Measurements from ENCODE around the gene SV2B.

SV2B gene

GRCh38 chr15:91196127-91196526, 96.1 kb downstream of the SV2B start:
- H3K27me3 ChIP-seq (ENCODE audit: low read depth, low read length) = no peaks in the 10 kb centered on the region
- no peaks in the 10 kb centered on the region for H3K36me3 ChIP-seq (ENCODE audit: control insufficient read depth in 1 of 2, insufficient read depth in 2 of 2, low read length in 2 of 2)
- H3K4me1 ChIP-seq (ENCODE audit: control insufficient read depth in 1 of 2, insufficient read depth in 2 of 2, low read length in 2 of 2) = no peaks in the 10 kb centered on the region
- H3K4me3 ChIP-seq (ENCODE audit: low read depth in 1 of 2, low read length in 2 of 2) = no peak overlapping the region
- H3K27ac ChIP-seq (ENCODE audit: low read length) = no peak overlapping the region
- no peaks in the 10 kb centered on the region for H3K9me3 ChIP-seq (ENCODE audit: control insufficient read depth in 1 of 2, low read length in 2 of 2)

GRCh38 chr15:91196768-91197167, 96.7 kb downstream of the SV2B start:
- no peaks in the 10 kb centered on the region for H3K27me3 ChIP-seq (ENCODE audit: low read depth, low read length)
- no peak overlapping the region for H3K27ac ChIP-seq (ENCODE audit: low read length)
- H3K4me1 ChIP-seq (ENCODE audit: control insufficient read depth in 1 of 2, insufficient read depth in 2 of 2, low read length in 2 of 2) = no peaks in the 10 kb centered on the region
- no peaks in the 10 kb centered on the region for H3K9me3 ChIP-seq (ENCODE audit: control insufficient read depth in 1 of 2, low read length in 2 of 2)
- H3K4me3 ChIP-seq (ENCODE audit: low read depth in 1 of 2, low read length in 2 of 2) = no peak overlapping the region
- H3K36me3 ChIP-seq (ENCODE audit: control insufficient read depth in 1 of 2, insufficient read depth in 2 of 2, low read length in 2 of 2) = no peaks in the 10 kb centered on the region

- Histone ChIP-seq H3K4me1 (ENCODE audit: control insufficient read depth in 1 of 2, insufficient read depth in 2 of 2, low read length in 2 of 2) (no peaks in the 10 kb centered on the region), H3K36me3 (ENCODE audit: control insufficient read depth in 1 of 2, insufficient read depth in 2 of 2, low read length in 2 of 2) (no peaks in the 10 kb centered on the region), H3K4me3 (ENCODE audit: low read depth in 1 of 2, low read length in 2 of 2) (no peak overlapping the region), H3K27ac (ENCODE audit: low read length) (no peak overlapping the region), H3K9me3 (ENCODE audit: control insufficient read depth in 1 of 2, low read length in 2 of 2) (no peaks in the 10 kb centered on the region), H3K27me3 (ENCODE audit: low read depth, low read length) (no peaks in the 10 kb centered on the region)
These were observed 99.5 kb downstream of the SV2B start for GRCh38 chr15:91199511-91199910.

GRCh38 chr15:91200101-91200754, 100.2 kb downstream of the SV2B start:
- Histone ChIP-seq H3K4me1 (ENCODE audit: control insufficient read depth in 1 of 2, insufficient read depth in 2 of 2, low read length in 2 of 2) (no peaks in the 10 kb centered on the region), H3K4me3 (ENCODE audit: low read depth in 1 of 2, low read length in 2 of 2) (no peak overlapping the region), H3K27ac (ENCODE audit: low read length) (no peak overlapping the region), H3K36me3 (ENCODE audit: control insufficient read depth in 1 of 2, insufficient read depth in 2 of 2, low read length in 2 of 2) (no peaks in the 10 kb centered on the region), H3K9me3 (ENCODE audit: control insufficient read depth in 1 of 2, low read length in 2 of 2) (no peaks in the 10 kb centered on the region), H3K27me3 (ENCODE audit: low read depth, low read length) (no peaks in the 10 kb centered on the region)

- H3K4me3 ChIP-seq (ENCODE audit: low read depth in 1 of 2, low read length in 2 of 2) = no peak overlapping the region
- no peaks in the 10 kb centered on the region for H3K9me3 ChIP-seq (ENCODE audit: control insufficient read depth in 1 of 2, low read length in 2 of 2)
- H3K27ac ChIP-seq (ENCODE audit: low read length) = no peak overlapping the region
- no peaks in the 10 kb centered on the region for H3K36me3 ChIP-seq (ENCODE audit: control insufficient read depth in 1 of 2, insufficient read depth in 2 of 2, low read length in 2 of 2)
- H3K4me1 ChIP-seq (ENCODE audit: control insufficient read depth in 1 of 2, insufficient read depth in 2 of 2, low read length in 2 of 2) = no peaks in the 10 kb centered on the region
- no peaks in the 10 kb centered on the region for H3K27me3 ChIP-seq (ENCODE audit: low read depth, low read length)
These were observed 102.5 kb downstream of the SV2B start for GRCh38 chr15:91202510-91203102.

GRCh38 chr15:91203619-91204203, 103.7 kb downstream of the SV2B start:
- Histone ChIP-seq H3K27ac (ENCODE audit: low read length) (no peak overlapping the region), H3K4me3 (ENCODE audit: low read depth in 1 of 2, low read length in 2 of 2) (no peak overlapping the region), H3K4me1 (ENCODE audit: control insufficient read depth in 1 of 2, insufficient read depth in 2 of 2, low read length in 2 of 2) (no peaks in the 10 kb centered on the region), H3K36me3 (ENCODE audit: control insufficient read depth in 1 of 2, insufficient read depth in 2 of 2, low read length in 2 of 2) (no peaks in the 10 kb centered on the region), H3K9me3 (ENCODE audit: control insufficient read depth in 1 of 2, low read length in 2 of 2) (no peaks in the 10 kb centered on the region), H3K27me3 (ENCODE audit: low read depth, low read length) (no peaks in the 10 kb centered on the region)

- H3K9me3 ChIP-seq (ENCODE audit: control insufficient read depth in 1 of 2, low read length in 2 of 2) = no peaks in the 10 kb centered on the region
- no peaks in the 10 kb centered on the region for H3K36me3 ChIP-seq (ENCODE audit: control insufficient read depth in 1 of 2, insufficient read depth in 2 of 2, low read length in 2 of 2)
- no peak overlapping the region for H3K27ac ChIP-seq (ENCODE audit: low read length)
- no peaks in the 10 kb centered on the region for H3K4me1 ChIP-seq (ENCODE audit: control insufficient read depth in 1 of 2, insufficient read depth in 2 of 2, low read length in 2 of 2)
- H3K4me3 ChIP-seq (ENCODE audit: low read depth in 1 of 2, low read length in 2 of 2) = no peak overlapping the region
- H3K27me3 ChIP-seq (ENCODE audit: low read depth, low read length) = no peaks in the 10 kb centered on the region
These were observed 108.3 kb downstream of the SV2B start for GRCh38 chr15:91208371-91208770.

- Histone ChIP-seq H3K9me3 (ENCODE audit: control insufficient read depth in 1 of 2, low read length in 2 of 2) (no peaks in the 10 kb centered on the region), H3K4me3 (ENCODE audit: low read depth in 1 of 2, low read length in 2 of 2) (no peak overlapping the region), H3K36me3 (ENCODE audit: control insufficient read depth in 1 of 2, insufficient read depth in 2 of 2, low read length in 2 of 2) (no peaks in the 10 kb centered on the region), H3K27ac (ENCODE audit: low read length) (no peak overlapping the region), H3K27me3 (ENCODE audit: low read depth, low read length) (no peaks in the 10 kb centered on the region), H3K4me1 (ENCODE audit: control insufficient read depth in 1 of 2, insufficient read depth in 2 of 2, low read length in 2 of 2) (no peaks in the 10 kb centered on the region)
These were observed 109.3 kb downstream of the SV2B start for GRCh38 chr15:91209318-91209717.

- Histone ChIP-seq H3K4me3 (ENCODE audit: low read depth in 1 of 2, low read length in 2 of 2) (no peak overlapping the region), H3K4me1 (ENCODE audit: control insufficient read depth in 1 of 2, insufficient read depth in 2 of 2, low read length in 2 of 2) (no peaks in the 10 kb centered on the region), H3K9me3 (ENCODE audit: control insufficient read depth in 1 of 2, low read length in 2 of 2) (no peaks in the 10 kb centered on the region), H3K27me3 (ENCODE audit: low read depth, low read length) (no peaks in the 10 kb centered on the region), H3K27ac (ENCODE audit: low read length) (no peak overlapping the region), H3K36me3 (ENCODE audit: control insufficient read depth in 1 of 2, insufficient read depth in 2 of 2, low read length in 2 of 2) (no peaks in the 10 kb centered on the region)
These were observed 109.7 kb downstream of the SV2B start for GRCh38 chr15:91209726-91210125.

GRCh38 chr15:91214675-91215590, 114.9 kb downstream of the SV2B start:
- no peak overlapping the region for H3K27ac ChIP-seq (ENCODE audit: low read length)
- H3K27me3 ChIP-seq (ENCODE audit: low read depth, low read length) = no peaks in the 10 kb centered on the region
- H3K4me3 ChIP-seq (ENCODE audit: low read depth in 1 of 2, low read length in 2 of 2) = no peak overlapping the region
- H3K9me3 ChIP-seq (ENCODE audit: control insufficient read depth in 1 of 2, low read length in 2 of 2) = no peaks in the 10 kb centered on the region
- no peaks in the 10 kb centered on the region for H3K36me3 ChIP-seq (ENCODE audit: control insufficient read depth in 1 of 2, insufficient read depth in 2 of 2, low read length in 2 of 2)
- no peaks in the 10 kb centered on the region for H3K4me1 ChIP-seq (ENCODE audit: control insufficient read depth in 1 of 2, insufficient read depth in 2 of 2, low read length in 2 of 2)

GRCh38 chr15:91216000-91216399, 115.9 kb downstream of the SV2B start:
- no peaks in the 10 kb centered on the region for H3K9me3 ChIP-seq (ENCODE audit: control insufficient read depth in 1 of 2, low read length in 2 of 2)
- no peaks in the 10 kb centered on the region for H3K36me3 ChIP-seq (ENCODE audit: control insufficient read depth in 1 of 2, insufficient read depth in 2 of 2, low read length in 2 of 2)
- no peaks in the 10 kb centered on the region for H3K27me3 ChIP-seq (ENCODE audit: low read depth, low read length)
- H3K4me1 ChIP-seq (ENCODE audit: control insufficient read depth in 1 of 2, insufficient read depth in 2 of 2, low read length in 2 of 2) = no peaks in the 10 kb centered on the region
- no peak overlapping the region for H3K4me3 ChIP-seq (ENCODE audit: low read depth in 1 of 2, low read length in 2 of 2)
- no peak overlapping the region for H3K27ac ChIP-seq (ENCODE audit: low read length)

All from muscle layer of duodenum (tissue), 2 donors.